ENCODE measurements around the gene TJP1.

DNA sequence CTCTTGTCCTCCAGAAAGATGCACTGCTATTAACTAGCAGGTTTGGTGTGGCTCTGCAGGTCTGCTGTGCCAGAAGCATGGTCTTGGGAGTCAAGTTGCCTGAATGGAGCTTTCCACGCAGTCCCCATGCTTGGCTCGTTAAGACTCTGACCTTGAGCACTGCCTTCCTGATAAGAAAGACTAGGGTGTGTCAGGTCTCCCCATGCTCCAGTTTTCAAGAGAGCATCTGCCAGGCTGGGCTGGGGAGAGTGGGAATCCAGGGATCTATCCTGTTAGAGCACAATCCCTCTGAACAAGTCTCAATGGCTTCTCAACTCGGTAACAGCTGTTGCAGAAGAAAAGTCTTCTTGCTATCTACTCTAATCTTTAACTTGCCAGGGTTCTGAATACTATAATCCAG is 98.2 kb downstream of the TJP1 start:
- no peak for TF ChIP-seq POLR2AphosphoS5 (IDR thresholded peaks at IDR 0.05; ENCODE audit: control insufficient read depth, insufficient read depth, low read depth, low read length)
- TF ChIP-seq ZNF24 (IDR thresholded peaks at IDR 0.05), result no peak
- no peak for TF ChIP-seq ARNT (IDR thresholded peaks at IDR 0.05)
- no peak for TF ChIP-seq EZH2 (IDR thresholded peaks at IDR 0.05; ENCODE audit: borderline replicate concordance, low read depth, low read length)
- TF ChIP-seq TCF7L2 (IDR thresholded peaks at IDR 0.05; ENCODE audit: low read depth, low read length), result no peak
- TF ChIP-seq POLR2A (conservative IDR thresholded peaks at IDR 0.05), result no peak
- TF ChIP-seq NCOA6 (IDR thresholded peaks at IDR 0.05), result no peak
- TF ChIP-seq EP300 (IDR thresholded peaks at IDR 0.05; ENCODE audit: low read length), result no peak
- TF ChIP-seq, protein P1, sequence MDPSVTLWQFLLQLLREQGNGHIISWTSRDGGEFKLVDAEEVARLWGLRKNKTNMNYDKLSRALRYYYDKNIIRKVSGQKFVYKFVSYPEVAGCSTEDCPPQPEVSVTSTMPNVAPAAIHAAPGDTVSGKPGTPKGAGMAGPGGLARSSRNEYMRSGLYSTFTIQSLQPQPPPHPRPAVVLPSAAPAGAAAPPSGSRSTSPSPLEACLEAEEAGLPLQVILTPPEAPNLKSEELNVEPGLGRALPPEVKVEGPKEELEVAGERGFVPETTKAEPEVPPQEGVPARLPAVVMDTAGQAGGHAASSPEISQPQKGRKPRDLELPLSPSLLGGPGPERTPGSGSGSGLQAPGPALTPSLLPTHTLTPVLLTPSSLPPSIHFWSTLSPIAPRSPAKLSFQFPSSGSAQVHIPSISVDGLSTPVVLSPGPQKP (CRISPR knock-in tag; IDR thresholded peaks at IDR 0.05), result no peak
